T-helper 17 cell (primary cell): ENCODE results near the gene CYYR1. TPM values are rescaled to one million over a fixed set of nuclear protein-coding genes. Genes with fewer than 3 reads are reported as not detected.

ENCODE experiments used
- ATAC-seq: fragments of 150-1000 bp; cut with Tn5 transposase; 2 replicates; pipeline ENCODE4 v1.10.0; 2021; ENCODE audit warnings: mild to moderate bottlenecking, moderate library complexity
- DNase-seq, 3 donors: peaks; one replicate each; pipeline versions ENCODE4 v3.0.0 to v3.0.0-alpha.2; 2020 to 2021
- H3K9me3 ChIP-seq: one replicate; pipeline ENCODE4 v1.7.0; 2013; ENCODE audit warnings: low read length, mild to moderate bottlenecking; ENCODE audit not compliant: control insufficient read depth, poor library complexity, severe bottlenecking
- H3K27ac Mint-ChIP-seq: one replicate; pipeline ENCODE4 v1.8.0; 2022; ENCODE audit warnings: mild to moderate bottlenecking, moderate library complexity, mixed read lengths
- H3K27me3 Mint-ChIP-seq: one replicate; pipeline ENCODE4 v1.8.0; 2022; ENCODE audit warnings: mixed read lengths
- H3K36me3 Mint-ChIP-seq: one replicate; pipeline ENCODE4 v1.8.0; 2022; ENCODE audit warnings: low read depth, mixed read lengths
- H3K4me1 Mint-ChIP-seq: one replicate; pipeline ENCODE4 v1.8.0; 2022; ENCODE audit warnings: mild to moderate bottlenecking, mixed read lengths
- H3K4me3 Mint-ChIP-seq: one replicate; pipeline ENCODE4 v1.8.0; 2022; ENCODE audit warnings: mild to moderate bottlenecking, moderate library complexity, mixed read lengths
- total RNA-seq, 4 donors: library from RNA in 2 of 4; stranded (reverse) in 2 of 4; gene quantifications; one replicate each; pipeline ENCODE4 v1.2.3 and lab custom pipeline; 2022 to 2026

CYYR1 gene
- total RNA-seq, 2 donors from 2014 or later = not detected

- H3K4me3 Mint-ChIP-seq = no peak overlapping the region
- H3K4me1 Mint-ChIP-seq = no peaks in the 10 kb centered on the region
- DNase-seq = no peak
- ATAC-seq = no peak
- H3K27ac Mint-ChIP-seq = no peak overlapping the region
- H3K36me3 Mint-ChIP-seq = no peaks in the 10 kb centered on the region
- H3K9me3 ChIP-seq = no peaks in the 10 kb centered on the region
- peaks cover 12% of the 10 kb centered on the region for H3K27me3 Mint-ChIP-seq
These were observed 2.9 kb downstream of the CYYR1 start for GRCh38 chr21:26570203-26570602.

GRCh38 chr21:26565546-26565945, 7.5 kb downstream of the CYYR1 start:
- H3K9me3 ChIP-seq = no peaks in the 10 kb centered on the region
- Mint-ChIP-seq H3K4me1 (no peaks in the 10 kb centered on the region), H3K36me3 (peaks cover 4% of the 10 kb centered on the region), H3K4me3 (no peak overlapping the region), H3K27ac (no peak overlapping the region), H3K27me3 (peaks cover 9% of the 10 kb centered on the region)
- no peak for ATAC-seq
- no peak for DNase-seq

GRCh38 chr21:26565111-26565510, 8.0 kb downstream of the CYYR1 start:
- no peak overlapping the region for H3K4me3 Mint-ChIP-seq
- peaks cover 9% of the 10 kb centered on the region for H3K27me3 Mint-ChIP-seq

GRCh38 chr21:26563856-26564503, 9.1 kb downstream of the CYYR1 start:
- Mint-ChIP-seq H3K27me3 (peaks cover 9% of the 10 kb centered on the region), H3K27ac (no peak overlapping the region), H3K4me1 (no peaks in the 10 kb centered on the region), H3K36me3 (peaks cover 4% of the 10 kb centered on the region), H3K4me3 (no peak overlapping the region)
- DNase-seq (no peak), ATAC-seq (no peak)
- H3K9me3 ChIP-seq = no peaks in the 10 kb centered on the region

More at GRCh38 chr21:26565111-26565510, 8.0 kb downstream of the CYYR1 start:
- ATAC-seq (no peak), DNase-seq (no peak)
- H3K9me3 ChIP-seq = no peaks in the 10 kb centered on the region
- H3K36me3 Mint-ChIP-seq = peaks cover 4% of the 10 kb centered on the region
- H3K4me1 Mint-ChIP-seq = no peaks in the 10 kb centered on the region
- H3K27ac Mint-ChIP-seq = no peak overlapping the region

- Mint-ChIP-seq H3K27ac (no peak overlapping the region), H3K36me3 (peaks cover 4% of the 10 kb centered on the region), H3K4me1 (no peaks in the 10 kb centered on the region), H3K4me3 (no peak overlapping the region), H3K27me3 (peaks cover 9% of the 10 kb centered on the region)
- ATAC-seq (no peak), DNase-seq (no peak)
- H3K9me3 ChIP-seq = no peaks in the 10 kb centered on the region
These were observed 12.5 kb downstream of the CYYR1 start for GRCh38 chr21:26560612-26561011.

- H3K9me3 ChIP-seq = no peaks in the 10 kb centered on the region
- no peak overlapping the region for H3K4me3 Mint-ChIP-seq
- peaks cover 9% of the 10 kb centered on the region for H3K27me3 Mint-ChIP-seq
- H3K4me1 Mint-ChIP-seq = no peaks in the 10 kb centered on the region
- no peak for DNase-seq
- H3K36me3 Mint-ChIP-seq = peaks cover 4% of the 10 kb centered on the region
- no peak for ATAC-seq
- H3K27ac Mint-ChIP-seq = no peak overlapping the region
These were observed 14.0 kb downstream of the CYYR1 start for GRCh38 chr21:26559099-26559498.

- H3K27ac Mint-ChIP-seq = no peak overlapping the region
- peaks cover 2% of the 10 kb centered on the region for H3K27me3 Mint-ChIP-seq
- no peak overlapping the region for H3K4me3 Mint-ChIP-seq
- H3K9me3 ChIP-seq = no peaks in the 10 kb centered on the region
- ATAC-seq (no peak), DNase-seq (no peak)
- no peaks in the 10 kb centered on the region for H3K36me3 Mint-ChIP-seq
- no peaks in the 10 kb centered on the region for H3K4me1 Mint-ChIP-seq
These were observed 16.0 kb downstream of the CYYR1 start for GRCh38 chr21:26557106-26557505.

GRCh38 chr21:26555540-26556146, 17.4 kb downstream of the CYYR1 start:
- H3K4me1 Mint-ChIP-seq = no peaks in the 10 kb centered on the region
- no peaks in the 10 kb centered on the region for H3K36me3 Mint-ChIP-seq

GRCh38 chr21:26554365-26554764, 18.7 kb downstream of the CYYR1 start:
- Mint-ChIP-seq H3K27me3 (no peaks in the 10 kb centered on the region), H3K4me1 (no peaks in the 10 kb centered on the region), H3K4me3 (no peak overlapping the region), H3K27ac (no peak overlapping the region), H3K36me3 (no peaks in the 10 kb centered on the region)
- no peaks in the 10 kb centered on the region for H3K9me3 ChIP-seq
- DNase-seq (no peak), ATAC-seq (no peak)

More at GRCh38 chr21:26555540-26556146, 17.4 kb downstream of the CYYR1 start:
- H3K4me3 Mint-ChIP-seq = no peak overlapping the region
- no peak for ATAC-seq
- DNase-seq = no peak
- no peaks in the 10 kb centered on the region for H3K27me3 Mint-ChIP-seq
- H3K9me3 ChIP-seq = no peaks in the 10 kb centered on the region
- H3K27ac Mint-ChIP-seq = no peak overlapping the region

- no peaks in the 10 kb centered on the region for H3K9me3 ChIP-seq
- H3K4me3 Mint-ChIP-seq = no peak overlapping the region
- H3K4me1 Mint-ChIP-seq = no peaks in the 10 kb centered on the region
- no peak overlapping the region for H3K27ac Mint-ChIP-seq
- no peaks in the 10 kb centered on the region for H3K27me3 Mint-ChIP-seq
- H3K36me3 Mint-ChIP-seq = no peaks in the 10 kb centered on the region
- no peak for DNase-seq
- ATAC-seq = no peak
These were observed 19.2 kb downstream of the CYYR1 start for GRCh38 chr21:26553898-26554297.

GRCh38 chr21:26550326-26550725, 22.8 kb downstream of the CYYR1 start:
- H3K9me3 ChIP-seq = no peaks in the 10 kb centered on the region
- H3K36me3 Mint-ChIP-seq = no peaks in the 10 kb centered on the region
- no peak for ATAC-seq
- no peaks in the 10 kb centered on the region for H3K27me3 Mint-ChIP-seq
- no peak overlapping the region for H3K4me3 Mint-ChIP-seq
- no peak overlapping the region for H3K27ac Mint-ChIP-seq
- H3K4me1 Mint-ChIP-seq = no peaks in the 10 kb centered on the region
- no peak for DNase-seq

- no peak for ATAC-seq
- Mint-ChIP-seq H3K27me3 (no peaks in the 10 kb centered on the region), H3K27ac (no peak overlapping the region), H3K4me1 (no peaks in the 10 kb centered on the region), H3K4me3 (no peak overlapping the region), H3K36me3 (no peaks in the 10 kb centered on the region)
- no peaks in the 10 kb centered on the region for H3K9me3 ChIP-seq
- no peak for DNase-seq
These were observed 26.5 kb downstream of the CYYR1 start for GRCh38 chr21:26546446-26547097.

- no peaks in the 10 kb centered on the region for H3K9me3 ChIP-seq
- H3K36me3 Mint-ChIP-seq = no peaks in the 10 kb centered on the region
- no peak overlapping the region for H3K27ac Mint-ChIP-seq
- ATAC-seq (no peak), DNase-seq (no peak)
- H3K4me3 Mint-ChIP-seq = no peak overlapping the region
- H3K27me3 Mint-ChIP-seq = peaks cover 4% of the 10 kb centered on the region
- H3K4me1 Mint-ChIP-seq = no peaks in the 10 kb centered on the region
These were observed 28.8 kb downstream of the CYYR1 start for GRCh38 chr21:26544201-26544775.
